NCI-H2107 treated with DMSO at 0.1 percent for 48 hours (cell line): ENCODE results near the gene DPEP2NB.
"Not testable (repeated sequence)": the region's sequence is repeated elsewhere in the genome, so short reads cannot be mapped to it uniquely, and the experiment has no call there.

Experiments used
- DNase-seq: peaks from one replicate; lab custom pipeline; 2025; ENCODE audit not compliant: unreplicated experiment; lab: John Stamatoyannopoulos, UW

DPEP2NB gene, protein sequence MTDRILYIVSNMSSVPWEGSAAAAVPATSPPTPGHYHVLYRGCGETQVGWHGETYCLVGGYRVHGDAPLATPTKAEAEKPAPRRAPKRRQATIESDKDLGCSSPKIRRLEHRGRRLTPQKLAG

GRCh38 chr16:68015681-68016080, at the start of gene DPEP2NB:
DPEP2NB (minus strand) TSS chr16:68015911; CDS start chr16:68015770, 141 bp downstream.
- no peak for DNase-seq

DNA sequence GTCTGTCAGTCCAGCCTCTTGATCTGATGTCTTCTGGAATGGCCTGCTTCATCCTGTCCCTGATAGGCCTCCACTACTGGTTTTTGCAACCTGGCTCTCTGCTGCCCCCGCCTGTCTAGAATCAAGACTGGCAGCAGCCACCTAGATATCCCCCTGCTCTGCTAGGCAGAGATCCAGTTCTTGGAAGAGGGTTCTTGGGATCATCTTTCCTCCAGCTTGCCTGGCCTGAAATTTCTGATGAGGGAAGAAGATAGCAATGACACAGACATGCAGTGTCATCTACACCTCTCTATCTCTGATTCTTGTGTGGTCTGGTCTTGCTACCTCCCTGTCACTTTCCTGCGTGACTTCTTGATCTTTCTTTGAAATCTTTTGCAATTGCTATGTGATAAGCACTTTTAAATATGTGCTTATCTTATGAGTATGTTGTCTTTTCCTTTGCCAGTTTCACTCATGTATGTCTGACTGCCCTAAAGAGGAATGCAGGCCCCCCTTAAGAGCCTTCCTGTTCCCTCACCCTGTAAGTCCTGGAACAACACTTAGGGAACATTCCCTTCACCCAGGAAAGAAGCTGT, 49.2 kb upstream of the DPEP2NB start:
- peak; percentile 20 for DNase-seq

GRCh38 chr16:68062910-68063393, 47.2 kb upstream of the DPEP2NB start:
- no peak for DNase-seq

DNA sequence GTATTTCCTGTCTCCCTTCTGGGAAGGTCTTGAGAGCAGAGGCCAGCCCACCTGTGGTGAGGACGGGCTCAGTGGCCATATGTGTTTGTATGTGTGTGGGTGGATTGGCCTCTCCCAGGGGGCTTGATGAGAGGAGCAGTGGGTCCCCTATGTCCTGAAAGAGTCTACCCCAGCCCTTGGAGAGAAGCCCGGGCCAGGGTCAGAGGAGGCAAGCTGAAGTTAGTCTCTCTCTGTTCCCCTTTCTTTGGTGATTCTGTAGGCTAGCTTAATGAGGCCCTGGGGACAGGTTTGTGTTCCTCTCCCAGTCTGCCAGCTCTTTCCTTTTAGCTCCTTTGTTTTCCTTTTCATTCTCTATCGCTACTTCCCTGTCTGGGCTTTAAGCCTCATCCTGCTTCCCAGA, 45.7 kb upstream of the DPEP2NB start:
- no peak for DNase-seq

DNA sequence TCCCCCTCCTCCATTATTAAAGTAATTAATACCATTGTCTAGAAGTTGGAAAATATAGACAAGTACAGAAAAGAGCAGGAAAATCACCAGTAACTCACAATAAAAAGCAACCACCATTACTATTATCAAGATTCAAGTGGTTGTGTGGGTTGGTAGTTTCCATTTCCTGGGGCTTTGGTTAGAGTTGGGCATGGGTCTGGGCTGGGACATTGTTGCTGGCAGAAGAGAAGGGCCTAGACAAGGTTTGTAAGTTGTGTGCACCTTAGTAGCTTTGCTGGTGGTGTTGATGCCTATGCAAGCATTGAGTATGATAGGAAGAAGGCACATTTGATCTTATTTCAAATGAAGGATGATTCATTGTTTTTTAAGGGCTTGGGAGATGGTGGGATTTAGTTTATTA, 44.1 kb upstream of the DPEP2NB start:
- DNase-seq, result no peak

DNA sequence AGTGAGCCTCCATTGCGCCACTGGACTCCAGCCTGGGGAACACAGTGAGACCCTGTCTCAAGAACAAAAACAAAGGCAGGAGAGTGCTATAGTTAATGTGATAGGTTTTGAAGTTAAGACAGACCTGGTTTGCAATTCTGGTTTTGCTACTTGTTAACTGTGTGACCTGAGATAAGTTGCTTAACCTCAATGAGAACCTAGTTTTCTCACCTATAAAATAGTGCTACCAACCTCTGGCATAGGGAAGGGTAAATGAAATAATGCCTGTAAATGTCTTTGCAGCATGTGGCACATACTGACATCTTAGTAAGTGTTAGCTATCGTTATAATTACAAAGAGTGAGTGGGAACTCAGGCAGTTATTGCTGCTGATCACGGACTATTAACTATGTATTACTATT, 39.7 kb upstream of the DPEP2NB start:
- DNase-seq, result no peak

DNA sequence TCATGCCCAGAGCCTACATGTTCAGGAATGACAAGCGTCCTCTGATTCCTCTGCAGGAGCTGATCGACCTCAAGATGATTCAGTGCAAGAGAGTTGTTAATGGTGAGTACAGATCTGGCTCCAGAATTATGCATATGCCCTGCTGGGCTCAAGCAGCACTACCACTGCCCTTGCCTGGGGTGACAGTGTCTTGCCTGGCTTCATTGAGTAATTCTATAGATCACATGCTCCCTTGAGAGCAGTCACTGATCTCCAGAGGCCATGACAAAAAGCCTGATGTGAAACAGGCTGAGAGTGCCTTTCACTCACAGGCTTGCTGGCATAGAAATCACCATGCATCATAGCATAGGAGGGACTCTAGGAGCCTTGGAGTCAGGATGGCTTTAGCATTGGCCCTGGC, 33.7 kb upstream of the DPEP2NB start:
- DNase-seq, result no peak

- DNase-seq, result no peak
Observed at GRCh38 chr16:68047987-68048386, 32.3 kb upstream of the DPEP2NB start.

DNA sequence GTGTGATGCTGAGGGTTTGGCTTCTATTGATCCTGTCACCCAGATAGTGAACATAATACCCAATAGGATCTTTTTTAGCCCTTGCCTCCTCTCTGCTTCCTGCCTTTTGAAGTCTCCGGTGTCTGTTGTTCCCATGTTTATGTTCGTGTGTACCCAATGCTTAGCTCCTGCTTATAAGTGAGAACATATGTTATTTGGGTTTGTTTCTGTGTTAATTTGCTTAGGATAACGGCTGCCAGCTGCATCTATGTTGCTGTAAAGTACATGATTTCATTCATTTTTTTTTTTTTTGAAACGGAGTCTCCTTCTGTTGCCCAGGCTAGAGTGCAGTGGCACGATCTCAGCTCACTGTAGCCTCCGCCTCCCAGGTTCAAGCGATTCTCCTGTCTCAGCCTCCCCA, 30.4 kb upstream of the DPEP2NB start:
- DNase-seq, result no peak

DNA sequence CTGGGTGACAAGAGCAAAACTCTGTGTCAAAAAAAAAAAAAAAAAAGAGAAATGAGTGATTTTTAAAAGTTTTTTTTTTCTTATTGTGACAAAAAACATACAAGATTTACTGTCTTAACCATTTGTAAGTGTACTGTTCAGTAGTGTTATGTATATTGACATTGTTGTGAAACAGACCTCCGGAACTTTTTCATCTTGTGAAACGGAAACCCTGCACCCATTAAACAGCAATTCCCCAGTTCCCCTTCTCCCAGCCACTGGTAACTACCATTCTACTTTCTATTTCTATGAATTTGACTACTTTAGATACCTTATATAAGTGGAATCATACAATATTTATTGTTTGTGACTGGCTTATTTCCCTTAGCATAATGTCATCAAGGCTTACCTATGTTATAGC, 26.1 kb upstream of the DPEP2NB start:
- DNase-seq, result no peak

GRCh38 chr16:68040506-68041288, 25.0 kb upstream of the DPEP2NB start:
- DNase-seq, result peak; percentile 64

DNA sequence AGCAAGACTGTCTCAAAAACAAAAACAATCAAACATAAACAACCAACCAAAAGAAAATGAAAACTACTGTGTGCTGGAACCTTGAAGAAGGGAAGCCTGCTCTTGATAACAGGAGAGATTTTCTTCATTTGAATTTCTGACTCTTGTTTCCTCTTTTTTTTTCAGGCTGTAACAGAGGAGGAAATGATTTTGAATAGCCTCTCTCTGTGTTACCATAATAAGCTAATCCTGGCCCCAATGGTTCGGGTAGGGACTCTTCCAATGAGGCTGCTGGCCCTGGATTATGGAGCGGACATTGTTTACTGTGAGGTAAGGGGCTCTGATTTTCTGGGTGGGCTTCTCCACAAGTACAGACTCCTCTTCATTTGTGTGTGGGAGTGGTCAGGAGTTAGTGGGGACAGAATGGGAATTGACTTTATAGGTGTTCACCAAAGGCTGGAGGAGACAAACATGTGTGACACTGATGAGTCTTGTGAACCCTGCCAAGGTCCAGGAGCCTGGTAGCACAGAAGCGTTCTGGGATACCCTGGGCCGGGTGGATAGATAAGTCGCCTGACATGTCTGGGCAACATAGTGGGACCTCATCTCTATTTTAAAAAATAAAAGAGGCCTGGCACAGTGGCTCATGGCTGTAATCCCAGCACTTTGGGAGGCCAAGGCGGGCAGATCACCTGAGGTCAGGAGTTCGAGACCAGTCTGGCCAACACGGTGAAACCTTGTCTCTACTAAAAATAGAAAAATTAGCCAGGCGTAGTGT, 22.3 kb upstream of the DPEP2NB start:
- DNase-seq, result no peak

- DNase-seq, result peak; percentile 20
Observed at GRCh38 chr16:68035227-68035626, 19.5 kb upstream of the DPEP2NB start.

GRCh38 chr16:68033101-68033500, 17.4 kb upstream of the DPEP2NB start:
- DNase-seq, result no peak

- DNase-seq, result no peak
Observed at GRCh38 chr16:68031951-68032350, 16.2 kb upstream of the DPEP2NB start.

GRCh38 chr16:68030108-68030507, 14.4 kb upstream of the DPEP2NB start:
- DNase-seq, result not testable (repeated sequence)

DNA sequence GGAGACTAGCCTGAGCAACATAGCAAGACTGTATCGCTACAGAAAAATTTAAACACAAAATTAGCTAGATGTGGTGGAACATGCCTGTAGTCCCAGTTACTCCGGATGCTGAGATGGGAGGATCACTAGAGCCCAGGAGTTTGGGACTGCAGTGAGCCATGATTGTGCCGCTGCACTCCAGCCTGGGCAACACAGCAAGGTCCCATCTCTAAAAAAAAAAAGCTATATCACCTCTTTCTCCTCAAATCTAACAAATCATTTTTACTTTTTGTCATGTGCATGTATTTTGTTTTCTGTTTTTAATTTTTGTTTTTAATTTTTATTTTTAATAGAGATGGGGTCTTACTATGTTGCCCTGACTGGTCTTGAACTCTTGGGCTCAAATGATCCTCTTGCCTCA, 13.3 kb upstream of the DPEP2NB start:
- DNase-seq, result no peak

DNA sequence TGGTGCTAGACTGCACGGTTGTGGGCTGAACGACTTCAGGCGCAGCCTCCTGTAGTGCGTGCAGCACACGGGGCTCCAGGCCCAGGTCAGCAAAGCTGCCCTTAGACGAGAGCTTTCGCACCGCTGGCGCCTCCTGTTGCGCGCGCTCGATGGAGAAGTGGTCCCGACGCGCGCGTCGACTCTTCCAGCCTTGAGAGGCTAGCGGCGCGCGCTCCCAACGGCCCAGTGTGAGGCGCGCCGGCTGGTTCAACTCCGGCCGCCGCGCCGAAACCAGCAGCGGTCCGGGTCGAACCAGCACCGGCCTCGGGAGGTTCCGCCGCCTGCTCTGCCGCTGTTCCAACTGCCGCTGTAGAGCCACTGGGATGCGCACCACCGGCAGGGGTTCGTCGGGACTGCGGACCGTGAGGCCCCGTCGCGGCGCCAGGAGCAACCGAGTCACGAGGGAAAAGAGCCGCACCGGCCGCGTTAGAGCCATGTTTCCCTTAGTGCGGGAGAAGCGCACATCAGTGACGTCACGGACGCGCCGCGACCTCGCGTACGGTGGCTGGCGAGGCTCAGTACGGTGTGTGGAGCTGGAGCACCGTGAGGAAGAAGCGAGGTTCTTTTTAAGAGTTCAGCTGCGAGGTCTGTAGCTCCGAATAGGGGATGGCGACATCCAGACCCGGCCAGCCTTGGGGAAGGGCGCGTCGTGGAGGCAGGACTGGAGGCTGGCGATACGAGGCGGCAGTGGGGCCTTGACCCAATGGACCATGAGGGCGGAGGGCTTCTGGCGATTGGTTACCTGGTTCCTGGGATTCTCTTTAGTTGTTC, 7.2 kb upstream of the DPEP2NB start, which contains the start of the genes DDX28 and DUS2:
TSS of gene DDX28 (minus strand) at position 505 of the 810 bp plus-strand sequence. CDS start at position 475, 30 bp downstream.
TSS of gene DUS2 (plus strand) at position 557 of the 810 bp plus-strand sequence. CDS start 14,740 bp downstream, outside the sequence.
- DNase-seq, result peak; percentile 50

- DNase-seq, result no peak
Observed at GRCh38 chr16:68022278-68022727, 6.6 kb upstream of the DPEP2NB start.

DNA sequence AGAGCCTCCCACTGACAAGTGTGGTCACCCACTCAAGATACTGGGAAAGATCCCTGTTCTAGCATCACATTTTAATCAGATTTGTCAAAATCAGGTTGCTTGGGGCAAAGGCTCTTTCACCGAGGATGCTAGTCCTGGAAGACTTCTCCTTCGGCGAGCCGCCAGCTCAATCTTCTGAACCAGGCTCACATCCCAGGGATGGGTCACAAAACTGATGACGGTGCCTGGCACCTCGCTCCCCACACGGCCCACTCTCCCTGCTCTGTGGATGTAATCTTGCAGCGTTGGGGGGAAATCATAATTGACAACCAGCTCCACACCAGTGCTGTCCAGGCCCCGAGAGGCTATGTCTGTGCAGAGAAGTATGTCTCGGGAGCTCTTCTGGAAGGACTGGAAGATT, 5.8 kb upstream of the DPEP2NB start:
- no peak for DNase-seq
